GM21576 (cell line): Measurements from ENCODE around the gene SCFD2.
"Not testable (repeated sequence)": the region's sequence is repeated elsewhere in the genome, so short reads cannot be mapped to it uniquely, and the experiment has no call there.

ENCODE experiments used
- ATAC-seq: cut with Tn5 transposase; IDR thresholded peaks from one replicate; pipeline ENCODE4 v1.9.1; 2021; ENCODE audit warnings: mild to moderate bottlenecking, moderate library complexity; ENCODE audit not compliant: unreplicated experiment

SCFD2 gene

DNA sequence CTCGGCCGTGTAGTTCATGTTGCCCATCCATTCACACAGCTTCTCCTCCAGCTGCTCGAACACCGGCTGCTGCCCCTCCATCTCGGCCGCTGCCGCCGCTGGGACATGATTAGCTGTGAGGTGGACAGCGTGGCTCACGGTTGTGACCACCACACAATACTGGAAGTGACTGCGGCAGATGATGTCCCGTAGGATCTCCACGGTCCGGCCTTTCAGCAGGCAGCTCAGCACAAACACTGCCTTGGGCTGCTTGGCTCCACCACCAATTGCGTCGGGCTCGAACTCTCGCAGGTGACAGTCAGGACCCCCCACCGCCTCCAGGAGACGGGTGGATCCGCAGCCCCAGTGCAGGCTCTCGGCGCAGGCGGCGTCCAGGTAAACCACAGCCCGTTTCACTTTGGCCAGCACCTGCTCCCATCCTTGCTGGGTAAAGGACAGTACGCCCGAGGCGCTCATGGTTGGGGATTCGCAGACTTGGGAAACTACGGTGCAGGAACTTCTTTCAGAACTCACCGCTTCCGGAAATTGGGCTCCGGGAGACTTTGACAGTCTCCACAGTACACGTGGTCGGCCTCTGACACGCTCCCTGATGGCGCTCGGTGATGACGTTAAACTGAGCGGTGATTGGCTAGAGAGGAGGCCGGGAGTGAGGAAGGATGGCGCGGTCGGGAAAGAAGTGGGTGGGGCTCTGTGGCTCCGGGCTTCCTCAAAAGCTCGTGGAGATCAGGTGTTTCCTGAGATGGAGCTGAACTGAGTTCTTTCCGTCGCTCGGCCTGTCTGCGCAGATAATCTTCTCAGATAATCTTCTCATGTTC is at the start of gene SCFD2:
SCFD2 (minus strand) TSS at position 576 of the 815 bp plus-strand sequence.
- ATAC-seq, result peak; percentile 96

- ATAC-seq, result not testable (repeated sequence)
Measured at GRCh38 chr4:53409479-53409878, 43.6 kb upstream of the SCFD2 start.

DNA sequence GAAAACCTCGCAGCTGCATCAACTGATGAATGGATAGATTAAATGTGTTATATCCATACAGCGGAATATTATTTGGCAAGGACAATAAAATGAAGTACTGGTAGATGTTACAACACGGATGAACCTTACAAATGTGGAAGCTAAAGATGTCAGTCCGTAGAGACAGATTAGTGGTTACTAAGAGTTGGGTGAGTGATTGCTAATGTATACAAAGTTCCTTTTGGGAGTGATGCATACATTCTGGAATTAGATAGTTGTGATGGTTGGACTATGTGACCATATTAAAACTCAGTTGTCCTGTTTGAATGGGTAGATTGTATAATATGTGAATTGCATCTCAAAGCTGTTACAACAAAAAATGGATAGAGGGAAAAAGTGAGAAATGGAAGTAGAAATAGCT is 14.4 kb upstream of the SCFD2 start:
- ATAC-seq, result no peak

GRCh38 chr4:53378171-53378482 is 12.3 kb upstream of the SCFD2 start:
- peak; percentile 37 for ATAC-seq

GRCh38 chr4:53377319-53378170 is 11.7 kb upstream of the SCFD2 start, which contains the start of gene FIP1L1:
TSS of gene FIP1L1 (plus strand) at chr4:53377641. CDS start at chr4:53377839, 198 bp downstream.
- peak; percentile 85 for ATAC-seq

DNA sequence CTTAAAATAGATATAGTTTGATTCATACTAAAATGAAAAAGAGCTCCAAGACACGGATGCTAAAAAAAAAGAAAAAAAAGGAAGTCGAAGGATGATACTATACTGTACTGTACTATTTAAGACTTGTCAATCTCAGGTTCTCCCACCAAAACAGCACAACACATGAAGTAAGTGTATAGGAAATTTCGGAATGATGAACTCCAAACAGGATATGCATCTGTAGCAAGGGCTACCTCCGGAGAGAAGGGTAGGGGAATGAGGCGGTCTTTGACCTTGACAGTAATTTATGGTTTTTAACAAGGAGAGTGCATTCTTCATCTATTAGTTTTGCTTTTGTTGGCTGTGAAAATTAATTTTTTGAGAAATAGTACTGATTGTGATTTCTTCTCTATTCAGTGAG is 11.0 kb upstream of the SCFD2 start:
- ATAC-seq, result no peak

DNA sequence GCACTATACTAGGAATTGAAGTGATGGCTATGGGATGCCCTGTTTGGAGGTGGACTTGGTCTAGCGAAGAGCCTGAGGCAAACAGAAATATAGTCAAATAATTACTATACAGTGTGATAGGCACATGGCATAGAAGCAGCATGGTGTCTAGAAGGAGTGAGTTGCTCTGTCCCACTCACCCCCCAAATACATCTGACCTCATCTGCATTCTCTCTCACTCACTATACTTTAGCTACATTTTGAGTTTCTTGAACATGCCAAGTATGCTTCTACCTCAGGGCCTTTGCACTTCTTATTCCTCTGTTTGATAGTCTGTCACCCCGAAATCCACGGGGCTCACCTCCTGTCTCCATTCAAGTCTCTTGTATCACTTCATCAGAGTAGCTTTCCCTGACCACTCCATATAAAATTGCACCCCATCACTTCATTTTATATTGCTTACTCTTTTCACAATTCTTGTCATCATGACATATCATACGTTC is 9.0 kb upstream of the SCFD2 start:
- no peak for ATAC-seq

DNA sequence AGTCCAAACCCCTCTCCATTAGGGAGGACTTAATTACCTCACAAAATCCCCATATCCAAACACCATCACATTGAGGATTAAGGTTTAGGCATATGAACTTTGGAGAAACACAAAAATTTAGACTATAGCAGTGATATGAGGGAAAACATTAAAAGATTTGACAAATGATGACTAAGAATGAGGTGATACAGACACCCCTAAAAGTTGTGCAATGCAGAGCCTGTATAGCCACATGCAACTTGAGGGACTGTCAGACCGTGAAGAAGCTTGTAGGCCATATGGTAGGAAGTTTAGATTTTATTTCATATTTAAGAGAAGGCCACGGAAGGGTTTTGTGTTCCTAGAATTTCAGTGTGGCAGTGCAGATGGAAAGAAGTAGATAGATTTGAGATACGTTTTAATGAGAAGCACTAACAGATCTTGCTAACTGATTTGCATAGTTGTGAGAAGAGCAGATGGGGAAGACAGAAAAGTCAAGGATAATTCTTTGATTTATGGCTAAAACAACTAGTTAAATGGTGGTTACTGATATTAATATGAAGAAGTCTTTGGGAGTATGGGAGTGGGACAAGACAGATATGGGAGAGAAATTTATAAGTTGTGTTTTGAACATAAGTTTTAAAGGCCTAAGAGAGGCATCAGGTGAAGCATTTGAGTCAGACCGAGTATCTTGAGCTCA is 6.1 kb upstream of the SCFD2 start:
- no peak for ATAC-seq

DNA sequence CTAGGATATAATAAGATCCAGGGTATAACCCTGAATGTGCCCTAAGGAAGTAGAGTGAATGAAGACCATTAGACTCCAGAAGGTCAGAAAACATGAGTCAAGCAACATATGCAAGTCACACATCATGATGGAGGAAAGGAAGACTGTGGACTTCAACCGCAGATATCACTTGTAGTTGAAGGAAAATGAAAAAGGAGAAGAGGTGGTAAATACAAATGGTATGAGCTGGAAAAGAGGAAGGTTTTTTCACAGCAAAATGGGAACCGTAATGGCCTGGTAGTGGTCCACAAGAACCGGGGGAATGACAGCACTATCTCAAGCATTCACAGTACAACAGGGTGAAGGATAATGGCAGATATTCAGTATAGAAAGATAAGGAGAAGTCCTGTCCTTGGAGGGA is 5.2 kb upstream of the SCFD2 start:
- no peak for ATAC-seq

- ATAC-seq, result no peak
Measured at GRCh38 chr4:53367721-53368120, 1.9 kb upstream of the SCFD2 start.

GRCh38 chr4:53366301-53366716 is 448 bp upstream of the SCFD2 start:
- no peak for ATAC-seq

GRCh38 chr4:53365121-53365485 is 758 bp downstream of the SCFD2 start:
- ATAC-seq, result peak; percentile 26

- ATAC-seq, result no peak
Measured at GRCh38 chr4:53364624-53365023, 1.2 kb downstream of the SCFD2 start.

GRCh38 chr4:53362093-53362492 is 3.8 kb downstream of the SCFD2 start:
- no peak for ATAC-seq

DNA sequence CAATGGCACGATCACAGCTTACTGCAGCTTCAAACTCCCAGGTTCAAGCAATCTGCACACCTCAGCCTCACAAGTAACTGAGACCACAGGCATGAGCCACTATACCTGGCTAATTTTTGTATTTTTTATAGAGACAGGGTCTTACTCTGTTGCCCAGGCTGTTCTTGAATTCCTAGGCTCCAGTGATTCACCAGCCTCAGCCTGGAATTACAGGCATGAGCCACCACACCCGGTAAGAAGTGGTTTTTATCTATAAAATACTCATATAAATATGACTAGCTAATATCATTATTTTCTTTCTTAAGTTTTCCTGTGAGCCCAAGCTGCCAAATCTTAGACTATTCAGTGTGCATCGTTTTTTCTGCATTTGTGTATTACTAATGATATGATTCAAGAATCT is 4.4 kb downstream of the SCFD2 start:
- ATAC-seq, result no peak

DNA sequence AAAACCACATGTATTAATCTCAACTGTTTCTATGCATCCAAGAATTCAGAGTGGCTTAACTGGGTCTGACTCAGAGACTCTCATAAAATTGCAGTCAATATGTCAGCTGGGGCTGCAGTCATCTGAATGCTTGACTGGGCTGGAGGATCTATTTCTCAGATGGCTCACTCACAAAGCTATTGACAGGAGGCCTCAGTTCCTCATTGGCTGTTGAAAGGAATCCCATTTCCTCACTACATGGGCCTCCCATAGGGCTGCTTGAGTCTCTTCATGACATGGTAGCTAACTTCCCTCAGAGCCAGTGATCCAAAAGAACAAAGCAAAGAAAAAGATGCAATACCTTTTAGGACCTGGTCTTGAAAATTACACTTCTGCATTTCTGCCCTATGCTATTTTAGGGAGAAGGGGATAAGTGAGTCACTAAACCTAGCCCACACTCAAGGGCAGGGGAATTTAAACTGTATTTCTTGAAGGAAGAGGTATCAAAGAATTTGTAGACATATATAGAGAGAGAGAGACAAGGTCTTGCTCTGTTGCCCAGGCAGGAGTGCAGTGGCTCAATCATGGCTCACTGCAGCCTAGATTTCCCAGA is 9.8 kb downstream of the SCFD2 start:
- no peak for ATAC-seq

DNA sequence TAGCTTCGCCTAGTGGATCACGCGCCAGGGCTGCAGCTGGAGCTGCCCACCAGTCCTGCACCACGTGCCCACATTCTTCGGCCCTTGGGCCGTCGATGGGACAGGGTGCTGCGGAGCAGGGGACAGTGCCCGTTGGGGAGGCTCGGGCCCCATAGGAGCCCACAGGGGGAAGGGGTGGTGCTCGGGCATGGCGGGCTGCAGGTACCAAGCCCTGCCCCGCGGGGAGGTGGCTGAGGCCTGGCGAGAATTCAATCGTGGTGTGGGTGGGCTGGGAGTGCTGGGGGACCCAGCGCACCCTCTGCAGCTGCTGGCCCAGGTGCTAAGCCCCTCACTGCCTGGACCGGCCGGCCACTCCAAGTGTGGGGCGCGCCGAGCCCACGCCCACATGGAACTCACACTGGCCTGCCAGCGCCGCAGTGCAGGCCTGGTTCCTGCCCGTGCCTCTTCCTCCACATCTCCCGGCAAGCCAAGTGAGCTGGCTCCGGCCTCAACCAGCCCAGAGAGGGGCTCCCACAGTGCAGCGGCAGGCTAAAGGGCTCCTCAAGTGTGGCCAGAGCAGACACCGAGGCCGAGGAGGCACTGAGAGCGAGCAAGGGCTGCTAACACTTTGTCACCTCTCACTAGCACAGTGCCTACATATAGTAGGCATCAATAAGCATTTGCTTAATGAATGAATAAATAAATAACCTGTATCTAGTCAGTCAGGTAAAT is 11.7 kb downstream of the SCFD2 start:
- ATAC-seq, result no peak

GRCh38 chr4:53349091-53349491 is 16.8 kb downstream of the SCFD2 start:
- no peak for ATAC-seq

- ATAC-seq, result no peak
Measured at GRCh38 chr4:53348046-53348445, 17.8 kb downstream of the SCFD2 start.
